COLO829 (cell line): Measurements from ENCODE around the gene BCAR3.
A peak's percentile ranks its signal among the peaks of the same experiment; 100 is the strongest.

Source experiments
- DNase-seq: peaks from one replicate; pipeline ENCODE4 v3.0.0; 2012; ENCODE audit warnings: low spot score

The BCAR3 gene

DNA sequence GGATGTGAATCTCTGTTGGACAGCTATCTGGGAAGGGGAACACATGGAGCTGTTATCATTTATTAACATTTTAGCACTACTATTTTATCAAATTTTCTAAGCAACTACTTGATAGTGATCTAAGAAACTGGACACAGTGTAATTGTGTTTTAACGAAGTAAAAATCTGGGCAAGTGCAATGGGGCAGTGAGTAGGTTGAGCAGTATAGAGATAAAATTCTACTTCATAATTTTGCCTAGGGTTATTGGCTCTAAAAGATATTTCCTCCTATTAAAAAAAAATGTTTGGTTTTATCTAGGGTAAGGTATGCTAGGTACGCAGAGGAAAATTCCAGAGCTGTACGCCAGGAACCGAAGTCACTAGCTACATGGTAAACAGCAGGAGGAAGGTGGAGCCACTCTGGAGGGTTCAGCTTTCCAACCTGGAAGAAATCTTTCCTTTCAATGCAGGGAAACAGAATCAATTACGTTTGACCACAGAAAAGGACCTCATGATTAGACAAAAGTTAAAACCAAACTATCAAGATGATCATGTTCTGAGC, 43.3 kb downstream of the BCAR3 start:
- no peak for DNase-seq

DNA sequence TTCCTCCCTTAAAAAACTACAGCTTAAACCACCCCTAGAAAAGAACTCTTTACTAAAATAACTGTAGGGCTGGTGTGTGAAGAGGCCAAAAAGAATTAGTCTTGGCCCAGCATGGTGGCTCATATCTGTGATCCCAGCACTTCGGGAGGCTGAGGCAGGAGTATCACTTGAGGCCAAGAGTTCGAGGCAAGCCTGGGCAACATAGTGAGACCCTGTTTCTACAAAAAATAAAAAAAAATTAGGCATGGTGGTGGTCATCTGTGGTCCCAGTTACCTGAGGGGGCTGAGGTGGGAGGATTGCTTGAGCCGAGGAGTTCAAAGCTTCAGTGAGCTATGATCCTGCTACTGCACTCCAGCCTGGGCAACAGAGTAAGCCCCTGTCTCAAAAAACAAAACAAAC, 44.9 kb downstream of the BCAR3 start:
- DNase-seq: no peak

DNA sequence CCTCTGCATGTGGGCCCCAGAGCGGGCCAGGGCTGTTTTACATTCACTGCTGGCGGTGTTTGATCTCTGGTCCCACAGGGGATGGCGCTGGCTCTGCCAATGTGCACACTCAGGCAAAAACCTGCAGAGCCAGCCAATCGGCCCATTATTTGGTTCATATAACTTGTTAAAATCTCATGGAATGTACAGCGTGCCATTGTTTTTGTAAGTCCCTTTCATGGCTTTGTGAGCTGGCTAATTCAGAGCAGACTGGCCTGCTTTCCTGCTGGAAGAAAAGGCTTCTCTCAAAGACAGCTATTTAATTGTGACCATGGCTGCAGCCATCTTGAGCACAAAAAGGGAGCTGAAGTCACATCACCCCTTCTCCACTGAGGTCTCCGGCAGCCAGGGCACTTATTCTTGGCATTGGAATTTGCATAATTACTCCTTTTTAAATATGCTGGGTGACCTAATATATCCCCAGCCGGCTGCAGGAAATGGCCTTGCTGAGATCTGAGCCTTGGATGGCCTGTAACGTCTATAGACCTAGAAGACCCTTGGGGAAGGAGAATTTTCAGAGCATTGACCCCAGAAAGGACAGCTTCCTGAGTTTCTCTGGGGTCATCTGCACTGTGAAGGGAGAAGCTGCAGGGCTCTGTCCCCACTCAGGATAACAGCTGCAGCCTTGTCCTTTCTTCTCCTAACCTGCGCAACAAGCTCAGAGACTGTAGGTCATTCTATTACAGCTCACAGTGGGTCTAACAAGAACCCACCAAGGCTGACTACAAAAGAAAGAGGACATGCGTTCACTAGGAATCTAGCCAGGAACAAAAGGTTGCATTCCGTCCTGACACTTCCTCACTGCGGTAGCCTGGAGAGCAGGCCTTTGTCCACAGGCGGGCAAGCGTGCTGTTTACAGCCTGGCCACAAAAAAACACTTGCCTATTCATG, 45.8 kb downstream of the BCAR3 start:
- no peak for DNase-seq

DNA sequence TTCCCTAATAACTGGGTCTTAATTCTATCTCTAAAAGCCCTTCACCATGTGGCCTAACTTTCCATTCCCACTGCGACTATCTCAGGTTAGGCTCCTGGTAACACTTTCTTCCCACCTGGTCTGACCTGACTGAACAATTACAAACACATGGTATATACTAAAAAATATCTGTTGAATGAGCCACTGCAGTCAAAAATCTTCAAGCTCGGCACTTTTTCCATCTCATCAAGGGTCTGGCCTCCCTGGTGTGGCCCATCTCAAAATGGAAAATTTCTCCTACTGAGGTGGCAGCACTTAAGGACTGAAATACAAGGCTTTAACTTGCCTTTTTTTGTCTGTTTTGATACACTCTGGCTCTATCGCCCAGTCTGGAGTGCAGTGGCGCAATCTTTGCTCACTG, 48.3 kb downstream of the BCAR3 start:
- no peak for DNase-seq

DNA sequence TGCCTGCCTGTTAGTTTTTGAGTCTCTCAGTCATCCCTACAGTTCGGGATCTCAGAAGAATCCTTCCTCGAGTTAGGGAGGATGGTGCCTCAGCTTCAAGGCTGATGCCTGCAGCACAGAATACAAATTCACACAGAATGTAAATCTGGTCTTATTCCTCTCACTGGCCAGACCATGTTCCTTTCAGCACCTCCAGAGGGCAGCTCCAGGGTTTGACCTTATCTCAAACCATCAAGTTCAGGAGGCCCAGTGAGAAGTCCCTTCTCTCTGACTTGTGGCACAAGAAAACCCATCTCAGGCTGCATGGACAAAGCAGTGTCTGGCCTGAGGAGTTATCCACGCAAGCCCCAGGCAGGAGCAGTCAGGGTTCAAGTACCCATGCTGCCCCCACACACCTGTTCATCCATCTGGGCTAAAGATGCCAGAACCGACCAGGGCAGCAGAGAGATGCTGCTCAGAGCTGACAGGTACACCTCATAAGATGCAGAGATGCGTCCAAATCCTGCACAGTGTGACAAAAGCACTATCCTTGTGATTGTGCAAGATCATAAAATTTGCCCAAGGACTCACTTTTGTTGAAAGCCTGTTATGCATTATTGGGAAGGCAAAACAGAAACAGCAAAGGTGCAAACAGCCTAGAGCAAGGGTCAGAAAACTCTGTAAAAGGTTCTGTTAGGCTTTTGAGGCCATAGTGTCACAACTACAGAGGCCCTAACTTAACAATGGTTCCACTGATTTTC, 49.8 kb downstream of the BCAR3 start:
- DNase-seq: no peak

DNA sequence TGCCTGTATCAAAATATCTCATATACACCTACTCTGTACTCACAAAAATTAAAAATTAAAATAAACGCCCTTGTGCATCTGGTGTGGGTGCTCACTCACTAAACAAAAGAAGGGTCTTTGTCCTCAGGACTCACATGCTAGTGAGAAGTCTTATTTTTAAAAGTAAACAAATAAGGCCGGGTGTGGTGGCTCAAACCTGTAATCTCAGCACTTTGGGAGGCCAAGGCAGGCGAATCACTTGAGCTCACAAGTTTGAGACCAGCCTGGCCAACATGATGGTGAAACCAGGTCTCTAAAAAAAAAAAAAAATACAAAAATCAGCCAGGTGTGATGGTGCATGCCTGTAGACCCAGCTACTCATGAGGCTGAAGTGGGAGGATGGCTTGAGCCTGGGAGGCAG, 51.5 kb downstream of the BCAR3 start:
- DNase-seq: no peak

DNA sequence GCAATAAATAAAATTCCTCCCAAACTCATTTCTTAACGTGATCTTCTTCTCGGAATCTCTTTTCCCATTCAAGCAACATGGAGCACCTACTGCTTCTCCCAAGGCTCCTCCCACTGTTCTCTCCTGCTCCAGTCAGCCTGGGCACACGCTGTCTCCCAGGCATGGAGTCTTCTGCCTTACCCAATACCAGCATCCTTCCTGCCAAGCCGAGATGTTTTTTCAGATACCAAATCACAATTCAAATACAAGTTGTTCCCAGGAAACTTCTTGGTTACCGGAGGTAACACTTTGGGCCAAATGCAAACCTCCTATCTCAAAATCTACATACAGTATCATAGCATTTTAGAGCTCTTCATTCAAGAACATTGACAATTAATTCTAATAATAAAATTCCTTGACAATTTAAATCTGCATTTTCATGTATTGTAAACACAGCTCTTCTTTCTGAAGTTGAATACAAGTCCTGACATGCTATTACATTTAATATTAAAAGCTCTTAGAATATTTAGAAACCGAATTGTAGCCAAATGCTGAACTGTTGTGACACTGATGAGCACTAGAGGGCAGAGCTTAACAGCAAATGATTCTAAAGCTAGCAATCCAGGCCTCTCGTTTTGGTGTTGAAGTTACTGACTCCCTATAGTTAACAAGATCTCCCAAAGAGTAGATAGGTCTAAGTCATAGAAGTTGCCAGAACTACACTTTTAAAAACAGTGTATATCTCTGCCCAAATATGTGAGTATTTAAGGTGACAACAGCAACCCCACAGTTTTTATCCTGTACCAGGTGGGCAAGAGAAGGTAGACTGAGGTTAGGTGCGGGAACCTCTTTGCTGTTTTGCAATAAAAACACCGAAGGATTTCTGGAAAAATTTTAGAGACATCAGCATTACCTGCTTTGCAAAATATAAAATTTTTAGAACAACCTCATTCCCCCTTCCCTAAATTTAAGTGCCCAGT, 52.3 kb downstream of the BCAR3 start:
- peak; percentile 44 for DNase-seq

DNA sequence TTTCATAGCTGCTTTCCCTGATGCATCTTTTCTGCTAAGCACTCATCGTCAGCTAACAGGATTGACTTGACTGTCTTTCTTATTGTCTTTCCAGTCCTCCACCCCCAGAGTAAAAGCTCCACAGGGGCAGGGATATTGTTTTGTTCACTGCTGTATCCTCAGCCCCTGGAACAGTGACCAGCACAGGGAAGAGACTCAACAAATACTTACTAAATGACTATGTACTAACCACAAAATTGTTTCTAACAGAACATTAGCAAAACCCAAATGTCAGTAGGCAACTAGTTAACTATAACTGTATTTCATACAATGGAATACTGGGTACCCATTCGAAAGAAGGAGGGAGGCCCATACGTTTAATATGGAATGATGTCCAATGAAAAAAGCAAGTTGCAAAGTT, 53.0 kb downstream of the BCAR3 start:
- DNase-seq: no peak

DNA sequence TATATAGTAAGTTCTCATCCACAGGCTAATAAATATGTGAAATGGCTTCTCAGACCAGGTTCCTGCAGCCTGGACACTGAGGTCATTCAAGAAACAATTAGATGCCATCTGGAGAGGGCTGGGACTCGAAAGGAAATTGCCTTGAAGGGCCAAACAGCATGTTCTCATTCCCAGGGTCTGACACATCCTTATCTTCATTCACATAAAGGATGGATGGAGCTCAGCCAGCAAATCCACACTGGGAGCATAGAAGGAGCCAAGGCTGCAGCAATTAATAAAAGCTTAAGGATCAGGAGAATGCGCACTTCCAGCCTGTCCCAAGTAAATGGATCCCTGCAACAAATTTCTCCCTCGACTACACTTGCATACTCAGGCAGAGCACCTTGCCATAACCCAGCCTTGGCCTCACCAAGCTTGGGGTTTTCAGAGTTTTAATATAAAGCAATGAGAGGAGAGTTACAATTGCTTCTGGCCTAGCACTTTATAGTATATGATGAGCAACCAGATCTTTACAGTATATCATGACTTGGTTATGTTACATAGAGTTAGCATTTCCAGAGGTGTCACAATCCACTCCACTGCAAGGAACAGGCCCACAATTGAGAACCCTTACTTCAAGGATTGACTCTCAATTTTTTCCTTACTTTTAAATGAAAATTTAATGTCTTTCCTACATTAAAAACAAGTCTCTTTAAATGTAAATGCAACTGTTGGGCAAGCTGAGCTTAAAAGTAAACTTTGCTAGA, 55.9 kb downstream of the BCAR3 start:
- DNase-seq: peak; percentile 86

DNA sequence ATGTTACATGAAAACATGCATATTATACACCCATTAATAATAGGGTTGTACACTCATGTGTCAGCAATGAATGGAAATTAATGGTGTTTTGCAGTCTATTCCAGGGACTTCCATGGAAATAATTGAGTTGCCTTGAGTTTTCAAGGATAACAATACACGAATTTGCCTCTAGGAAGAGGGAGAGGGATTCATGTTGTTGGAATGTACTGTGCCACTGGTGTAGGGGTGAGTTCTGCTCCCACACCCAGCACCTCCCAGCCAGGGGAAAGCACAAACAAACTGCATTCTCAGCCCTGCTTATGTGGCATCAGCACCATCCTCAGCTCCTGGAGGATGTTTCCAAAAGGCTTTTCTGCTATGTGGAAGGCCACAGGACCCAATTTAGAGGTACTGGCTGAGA, 57.8 kb downstream of the BCAR3 start:
- no peak for DNase-seq

DNA sequence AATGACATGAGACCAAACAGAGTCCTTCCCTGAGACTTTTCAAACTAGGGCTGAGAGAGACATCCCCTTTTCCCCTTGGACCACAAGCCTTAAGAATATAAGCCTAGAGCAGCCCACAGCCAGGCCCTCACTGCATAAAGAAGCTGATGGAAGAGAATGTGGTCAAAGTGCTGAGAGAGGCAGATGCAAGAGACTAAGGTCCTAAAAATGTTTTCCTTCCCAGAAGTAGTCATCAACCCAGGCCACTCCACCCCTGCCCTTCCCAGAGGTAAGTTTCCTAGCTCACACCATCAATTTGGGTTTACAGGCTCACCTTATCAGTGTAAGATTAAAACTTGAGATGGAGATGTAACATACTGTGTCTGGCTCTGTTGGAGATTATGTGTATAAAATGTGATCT, 58.2 kb downstream of the BCAR3 start:
- no peak for DNase-seq

DNA sequence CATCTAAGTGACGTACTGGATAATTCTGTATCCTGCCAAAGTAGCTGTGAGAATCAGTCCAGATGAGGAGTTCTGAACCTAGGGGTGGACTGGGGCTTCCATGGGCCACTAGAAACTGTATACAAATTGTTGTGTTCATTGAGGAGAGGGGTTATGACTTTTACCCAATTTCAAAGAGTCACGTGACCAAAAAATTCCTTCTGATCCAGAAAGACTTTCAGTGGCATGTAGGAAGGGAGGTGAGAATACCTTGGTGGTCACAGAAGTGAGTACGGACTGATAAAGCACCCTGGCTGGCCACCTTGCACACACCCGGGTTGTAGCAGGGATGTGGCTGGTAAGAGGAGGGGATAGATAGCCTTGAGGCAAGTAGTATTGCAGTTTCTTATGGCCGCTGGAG, 60.4 kb downstream of the BCAR3 start:
- no peak for DNase-seq

DNA sequence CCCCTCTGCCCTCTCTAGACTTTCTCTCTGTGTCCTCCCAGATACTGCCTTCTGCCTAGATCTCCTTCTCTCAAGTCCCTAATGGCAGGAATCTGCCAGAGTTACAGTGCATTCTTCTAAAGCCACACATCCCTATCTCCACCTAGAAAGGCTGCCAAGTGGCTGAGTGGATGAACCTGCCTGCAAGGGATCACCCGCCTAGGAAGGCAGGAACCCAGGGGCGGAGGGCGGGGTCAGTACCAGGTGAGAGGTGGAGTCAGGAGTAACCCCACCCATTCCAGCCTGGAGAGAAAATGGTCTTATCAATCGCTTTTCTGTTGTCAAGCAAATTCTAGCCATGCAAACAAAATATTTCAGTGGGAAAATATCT, 60.8 kb downstream of the BCAR3 start:
- no peak for DNase-seq

DNA sequence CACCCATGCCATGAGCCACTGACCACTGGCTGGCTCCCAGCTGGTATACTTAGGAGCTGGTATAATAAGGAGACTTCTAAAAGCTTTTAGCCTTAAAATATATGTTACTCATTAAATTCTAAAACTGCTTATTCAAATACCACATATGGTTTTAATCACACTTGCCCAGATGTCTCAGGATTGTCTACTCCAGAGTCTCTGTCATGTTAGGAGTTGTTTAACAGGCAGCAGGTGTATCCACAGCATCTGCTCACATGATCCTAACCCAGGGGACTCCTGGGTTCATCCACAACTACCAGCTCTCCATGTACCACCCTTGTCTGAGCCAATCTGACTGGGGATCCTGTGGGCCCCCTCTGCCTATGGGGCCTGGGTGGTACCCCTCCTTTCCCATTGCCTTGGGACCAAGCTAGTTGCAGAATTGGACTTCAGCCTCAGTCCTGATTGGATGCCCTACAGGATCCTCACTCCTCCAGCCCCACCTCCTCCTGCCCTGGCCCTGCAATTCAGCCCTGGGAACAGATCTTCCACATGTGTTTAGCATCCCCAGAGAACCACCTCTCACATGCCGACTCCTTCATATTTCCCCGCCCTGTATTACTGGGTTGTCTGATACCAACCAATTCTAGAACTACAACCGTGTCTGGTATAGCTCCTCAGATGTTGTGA, 61.3 kb downstream of the BCAR3 start:
- DNase-seq: no peak

DNA sequence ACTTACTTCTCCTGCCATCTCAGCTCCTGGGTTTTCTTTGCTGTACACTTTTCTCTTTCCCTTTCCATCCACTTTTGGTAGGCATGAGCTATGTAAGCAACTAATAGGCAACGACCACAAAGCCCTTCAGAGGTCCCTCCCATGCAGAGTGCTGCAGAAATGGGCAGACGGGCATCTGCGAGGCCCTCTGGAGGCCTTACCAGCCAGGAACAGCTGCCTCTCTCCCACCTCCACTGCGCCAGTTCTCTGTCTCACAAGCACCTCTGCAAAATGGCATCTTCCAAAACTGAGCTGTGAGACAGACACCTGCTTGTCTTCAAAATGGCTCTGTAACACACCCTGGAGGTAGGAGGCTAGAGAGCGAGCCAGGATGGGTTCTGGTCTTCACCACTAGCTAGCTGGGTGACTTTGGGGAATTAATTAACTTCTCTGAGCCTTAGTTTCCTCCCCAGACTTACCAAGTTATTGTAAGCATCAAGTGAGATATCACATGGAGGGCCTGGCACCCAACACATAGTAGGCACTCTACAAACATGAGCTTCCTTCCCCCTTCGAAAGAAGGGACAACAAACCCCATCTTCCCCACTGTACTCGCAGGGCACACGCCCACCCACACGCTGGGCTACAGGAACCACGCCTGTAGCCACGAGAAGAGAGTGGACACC, 62.0 kb downstream of the BCAR3 start:
- no peak for DNase-seq

DNA sequence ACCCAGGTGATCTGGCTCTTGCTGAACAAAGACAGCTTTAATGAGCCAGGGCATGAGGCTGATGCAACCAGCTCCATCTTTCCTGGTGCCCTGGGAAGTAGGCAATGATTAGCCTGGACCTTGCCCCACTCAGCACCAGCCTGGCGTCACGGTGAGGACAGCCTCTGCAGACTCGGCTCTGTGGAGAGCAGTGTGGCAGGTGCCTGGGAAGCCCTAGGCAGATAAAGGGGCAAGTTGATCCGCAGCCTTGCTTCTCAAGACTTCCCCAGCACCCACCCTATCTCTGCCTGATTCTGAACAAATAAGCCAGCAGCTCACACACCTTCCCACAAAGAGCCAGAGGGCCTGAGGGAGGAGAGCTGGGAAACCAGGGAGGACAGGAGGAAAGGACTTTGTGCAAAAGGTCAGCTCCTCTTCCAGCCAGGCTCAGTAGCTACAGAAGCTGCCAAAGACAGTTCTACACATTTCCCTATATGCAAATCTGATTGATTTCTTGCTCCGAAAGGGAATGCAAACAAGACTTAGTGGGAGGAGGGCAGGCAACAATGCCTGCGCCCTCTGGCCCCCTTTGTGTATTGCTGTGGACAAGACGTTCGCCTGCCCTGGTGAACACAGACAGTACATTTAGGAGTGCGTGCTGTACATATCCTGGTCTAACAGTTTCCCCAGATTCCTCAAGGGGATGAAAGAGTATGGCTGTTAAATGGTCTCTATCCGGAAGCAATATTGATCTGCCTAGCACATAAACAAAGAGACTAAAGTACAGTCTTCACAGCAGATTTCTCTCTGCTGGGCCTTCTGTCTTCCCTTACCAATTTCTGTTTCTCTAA, 63.8 kb downstream of the BCAR3 start:
- DNase-seq: no peak

DNA sequence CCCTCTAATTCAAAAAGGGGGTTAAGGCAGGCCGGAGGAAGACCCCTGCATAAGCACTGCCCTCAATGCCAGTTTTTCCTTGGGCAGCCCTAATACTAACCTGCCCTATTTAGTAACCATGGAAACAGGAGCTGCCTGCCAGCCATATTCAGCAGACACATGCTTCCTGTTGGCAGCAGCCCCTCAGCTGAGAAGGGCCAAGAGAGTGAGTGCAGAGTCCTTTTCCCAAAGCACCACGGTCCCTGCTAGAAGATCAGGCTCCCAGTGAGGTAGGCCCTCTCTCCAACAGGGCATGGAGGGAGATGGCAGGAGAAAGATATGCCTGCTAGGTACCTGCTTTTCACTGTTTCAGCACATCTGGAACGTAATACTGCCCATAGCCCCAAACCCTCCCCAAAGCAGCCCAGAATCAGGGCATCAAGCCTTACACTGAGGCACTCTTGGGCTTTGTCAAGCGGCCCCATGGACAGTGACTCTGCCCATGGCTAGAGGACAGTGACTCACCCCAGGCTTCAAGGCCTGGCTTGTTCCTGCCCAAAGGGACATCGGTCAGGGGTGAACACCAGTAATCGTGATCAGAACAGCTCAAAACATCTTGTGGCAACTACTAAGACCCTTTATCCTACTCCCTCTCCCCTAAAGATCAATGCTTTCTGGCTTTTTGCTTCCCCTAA, 64.5 kb downstream of the BCAR3 start:
- no peak for DNase-seq

DNA sequence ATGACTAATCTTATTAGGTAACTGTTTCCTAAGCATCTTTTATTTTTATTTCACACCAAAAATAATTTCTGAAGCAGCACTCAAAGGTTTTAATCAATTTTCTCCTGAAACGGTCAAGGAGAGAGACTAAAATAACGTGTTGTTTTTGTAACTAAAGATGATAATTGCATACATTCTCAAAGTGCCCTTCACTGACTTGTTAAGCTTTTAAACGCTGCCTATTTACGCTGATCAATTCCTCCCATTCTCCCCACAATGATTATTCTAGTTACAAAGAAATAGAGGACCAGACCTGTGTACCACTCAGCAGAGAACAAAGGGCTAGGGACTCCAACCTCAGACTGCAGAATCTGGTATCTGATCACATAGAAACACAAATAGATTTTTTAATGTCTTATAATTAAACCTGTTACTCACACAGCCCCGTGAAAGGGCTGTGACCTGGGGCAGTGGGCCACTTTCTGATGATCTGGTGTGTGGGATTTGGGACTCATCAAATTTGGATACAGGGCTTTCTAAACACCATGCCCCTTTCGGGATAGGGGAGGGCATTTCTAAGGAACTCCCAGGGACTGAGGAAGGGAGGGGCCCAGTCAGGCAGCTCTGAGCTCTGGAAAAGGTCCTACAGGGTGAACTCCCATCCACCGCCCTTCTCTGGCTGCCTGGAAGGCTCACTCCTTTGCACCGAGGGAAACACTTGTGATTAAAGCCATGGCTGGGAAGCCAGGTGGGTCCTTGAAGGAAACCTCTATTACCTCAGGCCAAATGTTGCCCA, 65.2 kb downstream of the BCAR3 start:
- no peak for DNase-seq
